K562 (cell line): ENCODE data around the gene EFHD2. TPM values are rescaled to one million over a fixed set of nuclear protein-coding genes. Genes with fewer than 3 reads are reported as not detected.
A peak's percentile ranks its signal among the peaks of the same experiment; 100 is the strongest.

Experiments used
- ATF1 ChIP-seq, 2 experiments: fragments of 450-650 bp in 1 of 2; IDR thresholded peaks; 2 replicates each; pipeline ENCODE4 v1.6.1; 2016; ENCODE audit warnings: missing compliant biosample characterization in 1 of 2, missing genetic modification characterization in 1 of 2
- BHLHE40 ChIP-seq: IDR thresholded peaks from 2 replicates; pipeline ENCODE4 v1.6.1; 2011; ENCODE audit warnings: low read length, improper control_type of control experiment
- CBFA2T2 ChIP-seq: fragments of 450-650 bp; conservative IDR thresholded peaks from 2 replicates; pipeline ENCODE4 v1.6.1; 2017; ENCODE audit warnings: mild to moderate bottlenecking
- CBFA2T3 ChIP-seq: fragments of 450-650 bp; IDR thresholded peaks from 2 replicates; pipeline ENCODE4 v1.6.1; 2017
- CC2D1A ChIP-seq: fragments of 450-650 bp; IDR thresholded peaks from 2 replicates; pipeline ENCODE4 v1.6.1; 2017; ENCODE audit warnings: mild to moderate bottlenecking
- CHCHD3 ChIP-seq: fragments of 250-450 bp; sonication (Bioruptor Pico); IDR thresholded peaks from 2 replicates; pipeline ENCODE4 v2.1.2; 2022; ENCODE audit warnings: mild to moderate bottlenecking
- CXXC5 ChIP-seq: fragments of 250-450 bp; sonication (Bioruptor Pico); IDR thresholded peaks from 2 replicates; pipeline ENCODE4 v1.8.0; 2022; ENCODE audit warnings: inconsistent platforms, mild to moderate bottlenecking, moderate library complexity
- E4F1 ChIP-seq: fragments of 250-450 bp; sonication (Bioruptor Pico); IDR thresholded peaks from 2 replicates; pipeline ENCODE4 v1.5.0; 2021; ENCODE audit warnings: mild to moderate bottlenecking, borderline replicate concordance
- EP300 ChIP-seq: IDR thresholded peaks from 2 replicates; pipeline ENCODE4 v1.6.1; 2012; ENCODE audit warnings: low read length, improper control_type of control experiment
- FOXK2 ChIP-seq, 2 experiments: fragments of 450-650 bp; IDR thresholded peaks in 1 of 2; conservative IDR thresholded peaks in 1 of 2; 2 replicates each; pipeline ENCODE4 v1.6.1; 2016; ENCODE audit warnings: low read depth in 2 of 2, mild to moderate bottlenecking in 1 of 2
- GATAD2B ChIP-seq: fragments of 450-650 bp; IDR thresholded peaks from 2 replicates; pipeline ENCODE4 v1.6.1; 2017; ENCODE audit warnings: mild to moderate bottlenecking, borderline replicate concordance
- HMG20A ChIP-seq: fragments of 450-650 bp; formaldehyde crosslinking; conservative IDR thresholded peaks from 2 replicates; pipeline ENCODE4 v1.4.0; 2020; ENCODE audit warnings: mild to moderate bottlenecking, mixed read lengths
- KDM1A ChIP-seq, 2 experiments: fragments of 450-650 bp; IDR thresholded peaks; 2 replicates each; pipeline ENCODE4 v1.6.1; 2016; ENCODE audit warnings: mild to moderate bottlenecking in 2 of 2
- NR2C2 ChIP-seq, 2 experiments: fragments of 200-800 bp in 1 of 2; sonication (Bioruptor generic) in 1 of 2; sonication (generic) in 1 of 2; formaldehyde crosslinking in 1 of 2; IDR thresholded peaks; 2 replicates each; pipeline versions ENCODE4 v1.6.1 to v1.8.0; 2016 to 2022; ENCODE audit warnings: mild to moderate bottlenecking in 1 of 2, missing compliant biosample characterization in 1 of 2, missing genetic modification characterization in 1 of 2, missing genetic modification reagents in 1 of 2
- PML ChIP-seq: IDR thresholded peaks from 2 replicates; pipeline ENCODE4 v1.6.1; 2012; ENCODE audit warnings: low read length, inconsistent platforms
- POLR2G ChIP-seq: fragments of 200-400 bp; formaldehyde crosslinking; IDR thresholded peaks from 2 replicates; pipeline ENCODE4 v1.6.1; 2017; ENCODE audit warnings: low read depth, mild to moderate bottlenecking, antibody characterized with exemption, low read length, moderate library complexity
- POLR3A ChIP-seq: IDR thresholded peaks from 2 replicates; pipeline ENCODE4 v1.6.1; 2011; ENCODE audit warnings: borderline replicate concordance, mild to moderate bottlenecking, moderate library complexity; ENCODE audit not compliant: insufficient read length, insufficient read depth; ENCODE audit errors: extremely low read depth
- SMARCA4 ChIP-seq: fragments of 450-650 bp; IDR thresholded peaks from 2 replicates; pipeline ENCODE4 v1.6.1; 2016
- STAT5A ChIP-seq: IDR thresholded peaks from 2 replicates; pipeline ENCODE4 v1.6.1; 2012; ENCODE audit warnings: low read length, inconsistent platforms, borderline replicate concordance
- ZNF217 ChIP-seq: sonication (generic); formaldehyde crosslinking; IDR thresholded peaks from 2 replicates; pipeline ENCODE4 v1.8.0; 2022; ENCODE audit warnings: mild to moderate bottlenecking, missing genetic modification reagents
- ZNF384 ChIP-seq: IDR thresholded peaks from 2 replicates; pipeline ENCODE4 v1.6.1; 2012; ENCODE audit warnings: low read depth, low read length, improper control_type of control experiment
- ZNF561 ChIP-seq: fragments of 450-650 bp; formaldehyde crosslinking; conservative IDR thresholded peaks from 2 replicates; pipeline ENCODE4 v1.4.0; 2020; ENCODE audit warnings: mild to moderate bottlenecking, moderate library complexity
- polyA plus RNA-seq, 8 experiments: library from polyadenylated mRNA; depleted of rRNA in 4 of 8; stranded (reverse) in 5 of 8; unstranded in 3 of 8; fragments of >200 nt; fragmentation: Nextera tagmentation in 2 of 8; fragmentation: Illumina TruSeq in 1 of 8; extraction: Ambion mirVana in 2 of 8; extraction: Trizol in 1 of 8; gene quantifications; 2 replicates each; pipeline versions ENCODE4 v1.2.1 to v1.2.3, GENCODE V29; 2011 to 2014; ENCODE audit warnings: inconsistent platforms in 1 of 8, missing spikeins in 1 of 8
- total RNA-seq, 7 experiments: library from RNA; depleted of rRNA in 6 of 7; stranded (reverse); fragments of >200 nt in 6 of 7; fragmentation: Illumina TruSeq in 2 of 7; extraction: Trizol in 2 of 7; gene quantifications; 2 replicates each; pipeline versions ENCODE4 v1.2.1 to v1.2.3, GENCODE V29; 2011 to 2021; ENCODE audit warnings: low replicate concordance in 1 of 7
- TF ChIP-seq, protein P1 (sequence below): sonication (generic); formaldehyde crosslinking; IDR thresholded peaks from 2 replicates; pipeline ENCODE4 v1.8.0; 2022; ENCODE audit warnings: missing genetic modification reagents, mild to moderate bottlenecking, borderline replicate concordance
- TF ChIP-seq, protein P2 (sequence below), 2 experiments: fragments of 450-650 bp; conservative IDR thresholded peaks; 2 replicates each; pipeline ENCODE4 v1.6.1; 2017; ENCODE audit warnings: mild to moderate bottlenecking in 2 of 2, moderate library complexity in 2 of 2

Gene EFHD2
- total and polyA plus RNA-seq, 9 of the 15 experiments (the other 6 are each of a cell fraction or from before 2014, with no cell fraction given): 1.7 to 73.5 (median 25.2) TPM

DNA sequence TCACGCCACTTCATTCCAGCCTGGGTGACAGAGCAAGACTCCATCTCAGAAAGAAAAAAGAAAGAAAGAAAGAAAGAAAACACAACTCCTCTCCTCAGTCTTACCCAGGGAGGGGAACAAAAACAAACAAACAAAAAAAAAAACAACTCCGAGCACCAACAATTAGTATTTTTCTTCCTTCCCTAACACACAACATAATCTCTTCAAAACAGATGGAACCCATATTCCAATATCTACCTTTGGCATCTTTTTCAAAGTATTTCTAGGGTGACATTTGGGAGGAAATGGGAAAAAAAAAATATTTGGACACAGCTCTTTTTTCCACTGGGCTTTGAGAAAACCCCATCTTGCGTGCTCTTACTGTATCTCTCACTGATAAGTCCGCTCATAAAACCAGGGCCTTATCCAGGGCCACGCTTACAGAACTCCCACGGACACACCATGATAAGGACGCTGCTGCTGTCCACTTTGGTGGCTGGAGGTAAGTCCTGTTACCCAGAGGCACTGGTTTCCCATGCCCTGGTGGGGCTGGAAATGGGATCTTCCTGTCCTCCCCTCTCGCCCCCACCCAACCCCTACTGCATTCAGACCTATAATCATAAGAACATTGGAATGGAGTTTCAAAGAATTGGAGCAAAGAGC lies 46.7 kb downstream of the EFHD2 start, which contains the start of gene CELA2A (continued):
- TF ChIP-seq BHLHE40: 0 out of 2 replicates have a peak, but pooled peaks have one; percentile 5
- peak; percentile 57 for TF ChIP-seq GATAD2B
- TF ChIP-seq POLR3A: no peak
- TF ChIP-seq CBFA2T2: peak; percentile 39
- TF ChIP-seq CC2D1A: no peak
- TF ChIP-seq, protein P1, sequence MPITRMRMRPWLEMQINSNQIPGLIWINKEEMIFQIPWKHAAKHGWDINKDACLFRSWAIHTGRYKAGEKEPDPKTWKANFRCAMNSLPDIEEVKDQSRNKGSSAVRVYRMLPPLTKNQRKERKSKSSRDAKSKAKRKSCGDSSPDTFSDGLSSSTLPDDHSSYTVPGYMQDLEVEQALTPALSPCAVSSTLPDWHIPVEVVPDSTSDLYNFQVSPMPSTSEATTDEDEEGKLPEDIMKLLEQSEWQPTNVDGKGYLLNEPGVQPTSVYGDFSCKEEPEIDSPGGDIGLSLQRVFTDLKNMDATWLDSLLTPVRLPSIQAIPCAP (CRISPR knock-in tag): no peak
- TF ChIP-seq FOXK2 (conservative IDR thresholded peaks at IDR 0.05 in 1 of 2, IDR thresholded peaks at IDR 0.05 in 1 of 2; ENCODE audit: low read depth in 2 of 2): peak in 1 of 2 experiments; percentile 47; a peak in 1 of 4 replicates
- no peak for TF ChIP-seq ATF1 (CRISPR knock-in tag; IDR thresholded peaks at IDR 0.05)
- no peak for TF ChIP-seq ATF1 (tag; IDR thresholded peaks at IDR 0.05)
- TF ChIP-seq CBFA2T3: peak; percentile 52; the same call in 1 of the 2 replicates
- TF ChIP-seq CXXC5 (CRISPR knock-in tag): peak; percentile 61
- no peak for TF ChIP-seq NR2C2 (CRISPR knock-in tag; IDR thresholded peaks at IDR 0.05)
- TF ChIP-seq NR2C2 (tag; IDR thresholded peaks at IDR 0.05): no peak
- TF ChIP-seq PML: no peak
- TF ChIP-seq ZNF217 (CRISPR knock-in tag): no peak
- peak; percentile 60; the same call in 1 of the 2 replicates for TF ChIP-seq SMARCA4
- TF ChIP-seq ZNF561 (CRISPR knock-in tag): no peak
- 0 out of 2 replicates have a peak, but pooled peaks have one; percentile 10 for TF ChIP-seq STAT5A
- no peak for TF ChIP-seq E4F1
- TF ChIP-seq KDM1A (IDR thresholded peaks at IDR 0.05): peak in 1 of 2 experiments; percentile 33; a peak in 1 of 4 replicates
- TF ChIP-seq EP300: peak; percentile 49; the same call in 1 of the 2 replicates
- TF ChIP-seq ZNF384: peak; percentile 38; the same call in 1 of the 2 replicates
- no peak for TF ChIP-seq CHCHD3 (CRISPR knock-in tag)
- TF ChIP-seq HMG20A (CRISPR knock-in tag): no peak
- TF ChIP-seq POLR2G: no peak
- TF ChIP-seq, protein P2, sequence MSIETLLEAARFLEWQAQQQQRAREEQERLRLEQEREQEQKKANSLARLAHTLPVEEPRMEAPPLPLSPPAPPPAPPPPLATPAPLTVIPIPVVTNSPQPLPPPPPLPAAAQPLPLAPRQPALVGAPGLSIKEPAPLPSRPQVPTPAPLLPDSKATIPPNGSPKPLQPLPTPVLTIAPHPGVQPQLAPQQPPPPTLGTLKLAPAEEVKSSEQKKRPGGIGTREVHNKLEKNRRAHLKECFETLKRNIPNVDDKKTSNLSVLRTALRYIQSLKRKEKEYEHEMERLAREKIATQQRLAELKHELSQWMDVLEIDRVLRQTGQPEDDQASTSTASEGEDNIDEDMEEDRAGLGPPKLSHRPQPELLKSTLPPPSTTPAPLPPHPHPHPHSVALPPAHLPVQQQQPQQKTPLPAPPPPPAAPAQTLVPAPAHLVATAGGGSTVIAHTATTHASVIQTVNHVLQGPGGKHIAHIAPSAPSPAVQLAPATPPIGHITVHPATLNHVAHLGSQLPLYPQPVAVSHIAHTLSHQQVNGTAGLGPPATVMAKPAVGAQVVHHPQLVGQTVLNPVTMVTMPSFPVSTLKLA (conservative IDR thresholded peaks at IDR 0.05): no peak
